GM23248 (cell line): Measurements from ENCODE around the gene AGAP1. TPM values are rescaled to one million over a fixed set of nuclear protein-coding genes. Genes with fewer than 3 reads are reported as not detected.

Experiments used
- DNase-seq: peaks from one replicate; pipeline ENCODE4 v3.0.0-alpha.2; 2015
- H2AFZ ChIP-seq: fragments of 200-600 bp; sonication (generic); 2 replicates; pipeline ENCODE4 v1.6.1; 2016; ENCODE audit warnings: antibody characterized with exemption
- H3F3A ChIP-seq: fragments of 200-600 bp; sonication (generic); 2 replicates; pipeline ENCODE4 v1.6.1; 2016; ENCODE audit warnings: mild to moderate bottlenecking, antibody characterized with exemption, mixed run types; ENCODE audit not compliant: insufficient read depth
- H3K27ac ChIP-seq: fragments of 200-600 bp; sonication (generic); 2 replicates; pipeline ENCODE4 v1.5.1; 2016; ENCODE audit warnings: mild to moderate bottlenecking
- H3K27me3 ChIP-seq: fragments of 200-600 bp; sonication (generic); replicated peaks from 2 replicates; pipeline ENCODE4 v1.6.1; 2016; ENCODE audit warnings: mild to moderate bottlenecking; ENCODE audit not compliant: insufficient read depth
- H3K36me3 ChIP-seq: fragments of 200-600 bp; sonication (generic); 2 replicates; pipeline ENCODE4 v1.6.1; 2016; ENCODE audit warnings: low read depth, mild to moderate bottlenecking
- H3K4me1 ChIP-seq: fragments of 200-600 bp; sonication (generic); 2 replicates; pipeline ENCODE4 v1.6.1; 2016; ENCODE audit warnings: mild to moderate bottlenecking; ENCODE audit not compliant: insufficient read depth
- H3K4me2 ChIP-seq: fragments of 200-600 bp; sonication (generic); one replicate; pipeline ENCODE4 v1.6.1; 2016; ENCODE audit warnings: mild to moderate bottlenecking; ENCODE audit not compliant: unreplicated experiment
- H3K4me3 ChIP-seq: fragments of 200-600 bp; sonication (generic); 2 replicates; pipeline ENCODE4 v1.5.1; 2016; ENCODE audit warnings: mild to moderate bottlenecking
- H3K79me2 ChIP-seq: fragments of 200-600 bp; sonication (generic); 2 replicates; pipeline ENCODE4 v1.6.1; 2016; ENCODE audit warnings: mild to moderate bottlenecking; ENCODE audit not compliant: insufficient read depth
- H3K9ac ChIP-seq: fragments of 200-600 bp; sonication (generic); 2 replicates; pipeline ENCODE4 v1.6.1; 2016; ENCODE audit warnings: mild to moderate bottlenecking
- H3K9me2 ChIP-seq: fragments of 200-600 bp; sonication (generic); 2 replicates; pipeline ENCODE4 v1.6.1; 2016; ENCODE audit warnings: mixed run types, mild to moderate bottlenecking, moderate library complexity; ENCODE audit not compliant: insufficient read depth
- H3K9me3 ChIP-seq: fragments of 200-600 bp; sonication (generic); one replicate; pipeline ENCODE4 v1.6.1; 2017; ENCODE audit warnings: low read depth
- H4K20me1 ChIP-seq: fragments of 200-600 bp; sonication (generic); 2 replicates; pipeline ENCODE4 v1.6.0; 2016; ENCODE audit not compliant: insufficient read depth
- EZH2 ChIP-seq: fragments of 200-600 bp; sonication (generic); IDR thresholded peaks from 2 replicates; pipeline ENCODE4 v1.6.1; 2018; ENCODE audit warnings: antibody characterized with exemption, mild to moderate bottlenecking; ENCODE audit not compliant: insufficient read depth, poor library complexity, severe bottlenecking
- EZH2phosphoT487 ChIP-seq: fragments of 200-600 bp; sonication (generic); IDR thresholded peaks from 2 replicates; pipeline ENCODE4 v1.6.1; 2018; ENCODE audit warnings: antibody characterized with exemption, moderate library complexity, mild to moderate bottlenecking, low read depth; ENCODE audit not compliant: insufficient read depth
- WGBS, 2 experiments: methylation state at CpG; one replicate each; pipeline ENCODE4 v1.1.6; 2015 to 2017; ENCODE audit warnings: low lambda C conversion rate in 2 of 2, low coverage in 1 of 2; ENCODE audit errors: missing lambda C conversion rate in 2 of 2; 5-methylcytosine and 5-hydroxymethylcytosine counted together
- in situ Hi-C: fragments of 300-500 bp; cut with MboI; formaldehyde crosslinking; loops from 2 replicates; pipeline ENCODE4 v1.15.0; 2020
- polyA plus RNA-seq: library from polyadenylated mRNA; unstranded; fragments of >200 nt; fragmentation: Nextera tagmentation; extraction: Ambion mirVana; gene quantifications from 2 replicates; pipeline ENCODE4 v1.2.1, GENCODE V29; 2016
- total RNA-seq: library from RNA; depleted of rRNA; stranded (reverse); fragments of >200 nt; shearing (Covaris generic); gene quantifications from 2 replicates; pipeline ENCODE4 v1.2.3, GENCODE V29; 2014

The AGAP1 gene
- total and polyA plus RNA-seq, 2 experiments from 2014 or later = 2.2 to 9.9 TPM

DNA sequence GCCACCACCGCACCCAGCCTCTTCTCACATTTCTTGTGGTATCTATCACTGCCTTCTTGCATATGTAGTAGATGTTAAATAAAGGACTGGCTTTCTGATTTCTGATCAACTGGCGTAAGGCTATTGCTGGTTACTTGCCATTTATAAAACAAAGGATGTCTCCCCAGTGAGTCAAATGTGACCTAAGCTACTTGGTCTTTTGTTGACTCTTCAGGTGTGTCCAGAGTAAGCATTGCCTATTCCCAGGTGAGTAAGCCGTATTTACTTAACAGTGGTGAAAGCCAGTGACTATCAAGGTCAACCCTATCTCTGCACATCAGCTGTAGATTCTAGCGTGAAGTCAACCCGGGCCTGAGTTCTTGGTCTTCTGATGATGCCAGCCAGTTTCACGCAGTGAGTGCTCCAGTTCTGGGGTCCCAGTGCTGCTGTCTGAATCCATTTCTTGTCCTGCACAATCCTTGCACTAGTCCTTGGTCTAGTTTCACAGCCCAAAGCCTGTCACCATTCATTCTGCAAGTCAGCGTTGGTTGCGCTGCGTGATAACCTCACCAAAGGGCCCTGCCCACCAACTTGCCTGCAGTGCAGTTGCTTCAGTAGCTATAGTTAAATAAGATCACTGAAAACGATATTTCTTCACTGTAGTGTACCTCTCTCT lies 554.2 kb downstream of the AGAP1 start:
- Histone ChIP-seq H3K27ac (no peak overlapping the region), H3K79me2 (no peaks in the 10 kb centered on the region), H3F3A (no peaks in the 10 kb centered on the region), H3K36me3 (no peaks in the 10 kb centered on the region), H3K4me2 (no peak overlapping the region), H3K27me3 (no peaks in the 10 kb centered on the region), H3K9ac (no peak overlapping the region), H3K4me3 (no peak overlapping the region), H3K4me1 (no peaks in the 10 kb centered on the region), H3K9me3 (no peaks in the 10 kb centered on the region), H2AFZ (no peak overlapping the region), H4K20me1 (no peaks in the 10 kb centered on the region), H3K9me2 (no peaks in the 10 kb centered on the region)
- in situ Hi-C loops = no loop called here
- whole genome bisulfite sequencing, 2 experiments = 88 to 89% methylated on average over 10 of the region's 10 CpGs
- DNase-seq = no peak
- TF ChIP-seq EZH2 = no peak
- TF ChIP-seq EZH2phosphoT487 = no peak

DNA sequence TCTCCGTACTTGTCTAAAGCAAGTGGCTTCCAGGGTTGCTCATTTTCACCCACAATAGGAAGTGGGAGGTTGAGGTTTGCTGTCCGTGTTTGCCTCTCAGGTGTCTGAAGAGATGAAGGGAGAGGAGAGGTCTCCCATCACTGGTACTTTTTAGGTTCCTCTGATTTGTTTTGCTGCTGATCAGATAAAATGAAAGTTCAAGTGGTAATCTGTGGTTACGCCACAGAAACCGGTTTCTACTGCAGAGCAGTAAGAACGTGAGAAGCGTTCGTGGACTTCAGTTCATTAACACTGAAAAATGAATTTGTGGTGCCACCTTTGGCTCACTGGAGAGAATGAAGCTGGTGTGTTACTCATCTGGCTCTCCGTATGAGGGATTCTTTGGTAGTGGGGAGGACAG lies 556.1 kb downstream of the AGAP1 start:
- in situ Hi-C loops = no loop called here

DNA sequence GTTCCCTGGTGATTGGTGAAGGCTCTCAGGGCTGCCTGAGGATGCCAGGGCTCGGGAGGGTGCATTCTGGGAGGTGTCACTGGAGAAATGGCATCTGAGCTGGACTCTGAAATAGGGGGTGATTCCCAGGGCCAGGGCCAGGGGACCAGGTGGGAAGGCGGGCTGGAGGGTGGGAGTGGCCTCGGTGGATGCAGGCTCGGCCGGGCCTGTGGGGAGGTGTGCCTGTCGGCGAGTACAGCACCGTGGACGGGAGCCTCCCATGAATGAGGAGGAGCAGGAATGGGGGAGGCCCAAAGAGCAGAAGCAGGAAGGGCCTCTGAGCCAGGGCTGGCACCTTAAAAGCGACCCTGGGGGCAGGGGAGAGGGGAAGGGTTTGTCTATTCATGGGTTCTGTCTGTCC lies 557.5 kb downstream of the AGAP1 start:
- no peak overlapping the region for H3K4me2 ChIP-seq
- no peaks in the 10 kb centered on the region for H3K79me2 ChIP-seq
- no peaks in the 10 kb centered on the region for H3K9me3 ChIP-seq
- H3K36me3 ChIP-seq = no peaks in the 10 kb centered on the region
- no peak for TF ChIP-seq EZH2
- no peak for TF ChIP-seq EZH2phosphoT487
- no peak overlapping the region for H3K27ac ChIP-seq
- no peak overlapping the region for H2AFZ ChIP-seq
- H3K9ac ChIP-seq = no peak overlapping the region
- no peaks in the 10 kb centered on the region for H3K4me1 ChIP-seq
- no peak overlapping the region for H3K4me3 ChIP-seq
- H3K27me3 ChIP-seq = no peaks in the 10 kb centered on the region
- H4K20me1 ChIP-seq = no peaks in the 10 kb centered on the region
- in situ Hi-C loops = no loop called here
- no peaks in the 10 kb centered on the region for H3F3A ChIP-seq
- no peaks in the 10 kb centered on the region for H3K9me2 ChIP-seq
- 79 to 89% methylated on average over 9 to 10 of the region's 10 CpGs for WGBS, 2 experiments
- no peak for DNase-seq

More for the DNA sequence above, 556.1 kb downstream of the AGAP1 start:
- Histone ChIP-seq H3K79me2 (no peaks in the 10 kb centered on the region), H3F3A (no peaks in the 10 kb centered on the region), H4K20me1 (no peaks in the 10 kb centered on the region), H3K9me3 (no peaks in the 10 kb centered on the region), H3K36me3 (no peaks in the 10 kb centered on the region), H3K4me1 (no peaks in the 10 kb centered on the region), H2AFZ (no peak overlapping the region), H3K4me2 (no peak overlapping the region), H3K9ac (no peak overlapping the region), H3K27ac (no peak overlapping the region), H3K9me2 (no peaks in the 10 kb centered on the region), H3K27me3 (no peaks in the 10 kb centered on the region), H3K4me3 (no peak overlapping the region)
- TF ChIP-seq EZH2 = no peak
- TF ChIP-seq EZH2phosphoT487 = no peak
- DNase-seq = no peak
- WGBS, 2 experiments = 92 to 96% methylated on average over 8 of the region's 8 CpGs

DNA sequence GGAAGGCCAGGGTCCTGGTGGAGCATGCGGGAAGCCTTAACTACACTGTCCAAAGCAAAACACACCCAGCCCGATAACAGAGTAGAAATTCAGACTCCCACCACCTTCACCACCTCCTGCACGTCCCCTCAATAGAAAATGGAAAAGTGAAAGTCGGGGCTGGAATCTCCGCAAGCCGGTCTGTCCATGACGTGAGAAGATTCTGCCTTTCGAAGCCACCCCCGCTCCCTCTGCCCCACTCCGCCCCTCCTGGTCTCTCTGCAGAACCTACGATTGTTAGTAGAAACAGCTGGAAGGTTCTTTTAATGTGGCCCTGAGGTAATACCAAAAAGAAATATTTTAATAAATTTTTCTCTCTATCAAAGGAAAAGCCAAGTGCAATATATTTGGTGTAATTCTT lies 558.0 kb downstream of the AGAP1 start:
- no peak for TF ChIP-seq EZH2
- no peak for TF ChIP-seq EZH2phosphoT487
- no peaks in the 10 kb centered on the region for H4K20me1 ChIP-seq
- no peak overlapping the region for H3K4me3 ChIP-seq
- in situ Hi-C loops = no loop called here
- no peak for DNase-seq
- no peak overlapping the region for H3K9ac ChIP-seq
- no peaks in the 10 kb centered on the region for H3K79me2 ChIP-seq
- no peak overlapping the region for H3K27ac ChIP-seq
- H3K4me2 ChIP-seq = no peak overlapping the region
- no peaks in the 10 kb centered on the region for H3K27me3 ChIP-seq
- no peaks in the 10 kb centered on the region for H3F3A ChIP-seq
- no peaks in the 10 kb centered on the region for H3K36me3 ChIP-seq
- no peaks in the 10 kb centered on the region for H3K9me3 ChIP-seq
- no peaks in the 10 kb centered on the region for H3K9me2 ChIP-seq
- no peaks in the 10 kb centered on the region for H3K4me1 ChIP-seq
- H2AFZ ChIP-seq = no peak overlapping the region
- 82 to 87% methylated on average over 11 of the region's 11 CpGs for WGBS, 2 experiments
